ENCODE data around the gene SETDB1. TPM values are rescaled to one million over a fixed set of nuclear protein-coding genes. Genes with fewer than 3 reads are reported as not detected.
"Not testable (repeated sequence)": the region's sequence is repeated elsewhere in the genome, so short reads cannot be mapped to it uniquely, and the experiment has no call there.

SETDB1 gene
- total RNA-seq, 1 donor, result 34.1 TPM

GRCh38 chr1:150893336-150893913, 32.7 kb upstream of the SETDB1 start:
- no peak for DNase-seq (ENCODE audit: low read depth)
- TF ChIP-seq CTCF (IDR thresholded peaks at IDR 0.05; ENCODE audit: insufficient read depth, low read depth, low read length), result no peak
- no peak overlapping the region for H3K4me3 ChIP-seq (ENCODE audit: low read depth, low read length)

- H3K4me3 ChIP-seq (ENCODE audit: low read depth, low read length), result no peak overlapping the region
- no peak for TF ChIP-seq CTCF (IDR thresholded peaks at IDR 0.05; ENCODE audit: insufficient read depth, low read depth, low read length)
- DNase-seq (ENCODE audit: low read depth), result no peak
Measured at GRCh38 chr1:150895618-150896017, 30.5 kb upstream of the SETDB1 start.

- DNase-seq (ENCODE audit: low read depth); H3K4me3 ChIP-seq (ENCODE audit: low read depth, low read length): not testable (repeated sequence)
Measured at GRCh38 chr1:150899795-150900194, 26.4 kb upstream of the SETDB1 start.

GRCh38 chr1:150902346-150902745, 23.8 kb upstream of the SETDB1 start:
- TF ChIP-seq CTCF (IDR thresholded peaks at IDR 0.05; ENCODE audit: insufficient read depth, low read depth, low read length), result no peak
- no peak overlapping the region for H3K4me3 ChIP-seq (ENCODE audit: low read depth, low read length)
- DNase-seq (ENCODE audit: low read depth), result no peak

GRCh38 chr1:150902751-150903150, 23.4 kb upstream of the SETDB1 start:
- no peak overlapping the region for H3K4me3 ChIP-seq (ENCODE audit: low read depth, low read length)
- TF ChIP-seq CTCF (IDR thresholded peaks at IDR 0.05; ENCODE audit: insufficient read depth, low read depth, low read length), result no peak
- DNase-seq (ENCODE audit: low read depth), result no peak

- no peak for TF ChIP-seq CTCF (IDR thresholded peaks at IDR 0.05; ENCODE audit: insufficient read depth, low read depth, low read length)
- DNase-seq (ENCODE audit: low read depth), result no peak
- no peak overlapping the region for H3K4me3 ChIP-seq (ENCODE audit: low read depth, low read length)
Measured at GRCh38 chr1:150905301-150905700, 20.9 kb upstream of the SETDB1 start.

- no peak for TF ChIP-seq CTCF (IDR thresholded peaks at IDR 0.05; ENCODE audit: insufficient read depth, low read depth, low read length)
- H3K4me3 ChIP-seq (ENCODE audit: low read depth, low read length), result no peak overlapping the region
- DNase-seq (ENCODE audit: low read depth), result no peak
Measured at GRCh38 chr1:150906329-150906728, 19.8 kb upstream of the SETDB1 start.
